ENCODE data around the gene SH3BGRL3.
"Not testable (repeated sequence)": the region's sequence is repeated elsewhere in the genome, so short reads cannot be mapped to it uniquely, and the experiment has no call there.

Gene SH3BGRL3

GRCh38 chr1:26290882-26291261 lies 11.0 kb downstream of the SH3BGRL3 start:
- DNase-seq (ENCODE audit: low read depth in 2 of 2): no peak

GRCh38 chr1:26291433-26291832 lies 11.5 kb downstream of the SH3BGRL3 start:
- DNase-seq (ENCODE audit: low read depth in 2 of 2): no peak

GRCh38 chr1:26291939-26292338 lies 12.1 kb downstream of the SH3BGRL3 start:
- no peak for DNase-seq (ENCODE audit: low read depth in 2 of 2)

- DNase-seq (ENCODE audit: low read depth in 2 of 2): not testable (repeated sequence)
Measured at GRCh38 chr1:26292735-26293134, 12.8 kb downstream of the SH3BGRL3 start.

- DNase-seq (ENCODE audit: low read depth in 2 of 2): no peak
Measured at GRCh38 chr1:26293911-26294463, 14.1 kb downstream of the SH3BGRL3 start.

- no peak for DNase-seq (ENCODE audit: low read depth in 2 of 2)
Measured at GRCh38 chr1:26295194-26296138, 15.6 kb downstream of the SH3BGRL3 start.

GRCh38 chr1:26296340-26297056 lies 16.6 kb downstream of the SH3BGRL3 start:
- no peak for DNase-seq (ENCODE audit: low read depth in 2 of 2)

- DNase-seq (ENCODE audit: low read depth in 2 of 2): no peak
Measured at GRCh38 chr1:26297057-26297790, 17.3 kb downstream of the SH3BGRL3 start.

GRCh38 chr1:26297791-26298124 lies 17.9 kb downstream of the SH3BGRL3 start:
- no peak for DNase-seq (ENCODE audit: low read depth in 2 of 2)

- DNase-seq (ENCODE audit: low read depth in 2 of 2): no peak
Measured at GRCh38 chr1:26300578-26301275, 20.8 kb downstream of the SH3BGRL3 start.

- no peak for DNase-seq (ENCODE audit: low read depth in 2 of 2)
Measured at GRCh38 chr1:26302733-26303405, 23.0 kb downstream of the SH3BGRL3 start.

GRCh38 chr1:26305667-26306289 lies 25.9 kb downstream of the SH3BGRL3 start:
- DNase-seq (ENCODE audit: low read depth in 2 of 2): no peak

GRCh38 chr1:26306290-26307229 lies 26.7 kb downstream of the SH3BGRL3 start, which contains the start of gene UBXN11:
Gene UBXN11, minus strand, starts transcription at chr1:26306636. Its CDS starts 3,753 bp downstream, at chr1:26302883.
- peak; percentile 75 to 78 for DNase-seq (ENCODE audit: low read depth in 2 of 2)

GRCh38 chr1:26307363-26307781 lies 27.5 kb downstream of the SH3BGRL3 start:
- DNase-seq (ENCODE audit: low read depth in 2 of 2): no peak

- not testable (repeated sequence) for DNase-seq (ENCODE audit: low read depth in 2 of 2)
Measured at GRCh38 chr1:26307966-26308899, 28.3 kb downstream of the SH3BGRL3 start.

GRCh38 chr1:26314501-26314900 lies 34.6 kb downstream of the SH3BGRL3 start:
- no peak for DNase-seq (ENCODE audit: low read depth in 2 of 2)

GRCh38 chr1:26315874-26316850 lies 36.3 kb downstream of the SH3BGRL3 start:
- DNase-seq (ENCODE audit: low read depth in 2 of 2): no peak

Measured in fibroblast of skin of left biceps (primary cell).